Measurements from ENCODE around the gene KCNC2.
A peak's percentile ranks its signal among the peaks of the same experiment; 100 is the strongest.
"Not testable (repeated sequence)": the region's sequence is repeated elsewhere in the genome, so short reads cannot be mapped to it uniquely, and the experiment has no call there.

The KCNC2 gene

GRCh38 chr12:75209812-75210138, at the start of gene KCNC2:
Gene KCNC2, minus strand, starts transcription at chr12:75209839.
- DNase-seq (ENCODE audit: low read depth, low spot score), result no peak

- DNase-seq (ENCODE audit: low read depth, low spot score), result no peak
These were observed 49.5 kb upstream of the KCNC2 start for GRCh38 chr12:75259143-75259542.

- no peak for DNase-seq (ENCODE audit: low read depth, low spot score)
These were observed 47.9 kb upstream of the KCNC2 start for GRCh38 chr12:75257510-75257909.

GRCh38 chr12:75245108-75245507, 35.5 kb upstream of the KCNC2 start:
- DNase-seq (ENCODE audit: low read depth, low spot score), result no peak

GRCh38 chr12:75239987-75240386, 30.3 kb upstream of the KCNC2 start:
- no peak for DNase-seq (ENCODE audit: low read depth, low spot score)

- no peak for DNase-seq (ENCODE audit: low read depth, low spot score)
These were observed 26.6 kb upstream of the KCNC2 start for GRCh38 chr12:75236206-75236605.

GRCh38 chr12:75227132-75227531, 17.5 kb upstream of the KCNC2 start:
- DNase-seq (ENCODE audit: low read depth, low spot score), result no peak

GRCh38 chr12:75212072-75212471, 2.4 kb upstream of the KCNC2 start:
- DNase-seq (ENCODE audit: low read depth, low spot score), result no peak

GRCh38 chr12:75208856-75209811, 505 bp downstream of the KCNC2 start:
- peak; percentile 72 for DNase-seq (ENCODE audit: low read depth, low spot score)

GRCh38 chr12:75207338-75208083, 2.1 kb downstream of the KCNC2 start:
- DNase-seq (ENCODE audit: low read depth, low spot score), result peak; percentile 32

GRCh38 chr12:75205558-75205957, 4.1 kb downstream of the KCNC2 start:
- DNase-seq (ENCODE audit: low read depth, low spot score), result no peak

- no peak for DNase-seq (ENCODE audit: low read depth, low spot score)
These were observed 12.8 kb downstream of the KCNC2 start for GRCh38 chr12:75196865-75197264.

GRCh38 chr12:75196408-75196807, 13.2 kb downstream of the KCNC2 start:
- DNase-seq (ENCODE audit: low read depth, low spot score), result no peak

- DNase-seq (ENCODE audit: low read depth, low spot score), result no peak
These were observed 15.4 kb downstream of the KCNC2 start for GRCh38 chr12:75194250-75194649.

- DNase-seq (ENCODE audit: low read depth, low spot score), result no peak
These were observed 17.4 kb downstream of the KCNC2 start for GRCh38 chr12:75192196-75192595.

- DNase-seq (ENCODE audit: low read depth, low spot score), result no peak
These were observed 18.8 kb downstream of the KCNC2 start for GRCh38 chr12:75190846-75191245.

GRCh38 chr12:75185881-75186280, 23.8 kb downstream of the KCNC2 start:
- not testable (repeated sequence) for DNase-seq (ENCODE audit: low read depth, low spot score)

GRCh38 chr12:75184516-75184915, 25.1 kb downstream of the KCNC2 start:
- DNase-seq (ENCODE audit: low read depth, low spot score), result no peak

GRCh38 chr12:75183967-75184366, 25.7 kb downstream of the KCNC2 start:
- no peak for DNase-seq (ENCODE audit: low read depth, low spot score)

- no peak for DNase-seq (ENCODE audit: low read depth, low spot score)
These were observed 31.6 kb downstream of the KCNC2 start for GRCh38 chr12:75177997-75178396.

GRCh38 chr12:75172611-75173010, 37.0 kb downstream of the KCNC2 start:
- DNase-seq (ENCODE audit: low read depth, low spot score), result no peak

GRCh38 chr12:75170640-75171185, 38.9 kb downstream of the KCNC2 start:
- no peak for DNase-seq (ENCODE audit: low read depth, low spot score)

GRCh38 chr12:75162845-75163244, 46.8 kb downstream of the KCNC2 start:
- no peak for DNase-seq (ENCODE audit: low read depth, low spot score)
